NCI-H524 (cell line): ENCODE data around the gene SLC23A2.
A peak's percentile ranks its signal among the peaks of the same experiment; 100 is the strongest.
"Not testable (repeated sequence)": the region's sequence is repeated elsewhere in the genome, so short reads cannot be mapped to it uniquely, and the experiment has no call there.

Experiments used
- DNase-seq, 2 experiments: peaks; one replicate each; lab custom pipeline; 2025; lab: John Stamatoyannopoulos, UW

Gene SLC23A2

DNA sequence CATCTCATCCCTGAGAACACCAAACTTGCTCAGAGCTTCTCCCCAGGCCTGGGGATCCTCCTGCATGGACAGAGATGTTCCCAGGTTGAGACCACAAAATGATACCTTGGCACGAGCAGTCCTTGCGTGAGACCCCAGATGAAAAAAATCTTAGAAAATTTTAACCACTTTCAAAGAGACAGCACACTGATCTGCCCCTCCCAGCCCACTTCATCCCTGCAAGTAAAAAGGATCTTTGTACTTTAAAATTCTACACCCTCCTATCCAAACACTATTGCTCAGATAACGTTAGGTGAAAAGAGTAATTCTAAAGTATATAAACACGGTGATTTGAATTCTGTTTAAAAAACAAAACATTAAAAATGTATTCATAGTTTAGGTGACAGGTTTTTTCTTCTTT lies 98.5 kb downstream of the SLC23A2 start:
- DNase-seq: no peak

- no peak for DNase-seq
Observed at GRCh38 chr20:4901031-4901818, 100.1 kb downstream of the SLC23A2 start.

- no peak for DNase-seq
Observed at GRCh38 chr20:4898282-4899244, 102.7 kb downstream of the SLC23A2 start.

DNA sequence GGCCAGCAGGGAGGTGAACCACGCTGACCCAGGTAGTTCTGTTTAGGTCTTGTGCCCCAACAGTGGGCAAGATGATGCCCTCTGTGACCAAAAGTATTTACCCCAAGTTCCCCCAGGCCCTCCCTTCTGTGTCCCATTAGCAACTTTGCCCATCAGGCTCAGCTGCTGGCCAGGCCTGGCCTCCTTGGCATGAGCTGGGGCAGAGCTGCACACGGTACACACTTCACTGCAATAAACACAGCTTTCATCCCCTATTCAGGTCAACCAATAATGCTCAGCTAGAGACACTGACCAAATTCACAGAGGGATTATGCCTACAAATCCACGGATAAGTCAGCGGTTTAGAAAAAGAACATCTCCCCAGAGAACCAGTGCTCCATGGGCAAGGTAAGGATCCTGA lies 103.7 kb downstream of the SLC23A2 start:
- no peak for DNase-seq

GRCh38 chr20:4896971-4897497 lies 104.3 kb downstream of the SLC23A2 start:
- DNase-seq: peak in 1 of 2 experiments; percentile 16

- DNase-seq: no peak
Observed at GRCh38 chr20:4896119-4896702, 105.1 kb downstream of the SLC23A2 start.

DNA sequence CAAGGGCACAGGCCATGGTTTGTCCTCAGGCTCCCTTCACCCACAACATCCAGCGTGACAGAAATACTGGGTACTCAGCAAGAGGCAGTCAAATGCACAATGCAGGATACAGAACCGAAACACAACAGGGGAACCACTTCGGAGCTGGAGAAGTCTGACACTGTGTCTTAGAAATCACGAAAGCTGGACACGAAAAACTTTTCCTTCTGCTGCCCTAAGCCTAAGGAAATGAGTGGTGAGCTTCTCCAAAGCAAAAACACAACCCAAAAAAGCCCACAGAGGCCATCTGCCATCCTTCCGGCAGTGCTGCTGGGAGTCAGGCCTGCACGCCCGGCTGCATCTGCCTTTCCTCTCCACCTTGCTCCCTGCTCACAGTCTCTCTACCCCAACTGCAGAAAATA lies 106.3 kb downstream of the SLC23A2 start:
- DNase-seq: peak in 1 of 2 experiments; percentile 4

DNA sequence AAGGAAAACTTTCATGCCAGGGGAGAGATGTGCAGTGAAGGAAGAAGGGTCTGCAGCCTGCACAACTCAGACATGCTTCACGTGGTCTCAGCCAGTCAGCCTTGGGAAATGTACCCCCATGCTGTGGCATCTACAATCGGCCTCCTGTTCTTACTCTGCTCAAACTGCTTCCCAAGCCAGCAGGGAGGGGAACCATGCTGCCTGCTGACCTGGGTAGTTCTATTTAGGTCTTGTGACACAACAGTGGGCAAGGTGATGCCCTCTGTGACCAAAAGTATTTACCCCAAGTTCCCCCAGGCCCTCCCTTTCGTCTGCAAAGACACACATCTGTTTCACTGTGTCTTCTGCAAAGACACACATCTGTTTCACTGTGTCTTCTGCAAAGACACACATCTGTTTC lies 106.9 kb downstream of the SLC23A2 start:
- DNase-seq: no peak

DNA sequence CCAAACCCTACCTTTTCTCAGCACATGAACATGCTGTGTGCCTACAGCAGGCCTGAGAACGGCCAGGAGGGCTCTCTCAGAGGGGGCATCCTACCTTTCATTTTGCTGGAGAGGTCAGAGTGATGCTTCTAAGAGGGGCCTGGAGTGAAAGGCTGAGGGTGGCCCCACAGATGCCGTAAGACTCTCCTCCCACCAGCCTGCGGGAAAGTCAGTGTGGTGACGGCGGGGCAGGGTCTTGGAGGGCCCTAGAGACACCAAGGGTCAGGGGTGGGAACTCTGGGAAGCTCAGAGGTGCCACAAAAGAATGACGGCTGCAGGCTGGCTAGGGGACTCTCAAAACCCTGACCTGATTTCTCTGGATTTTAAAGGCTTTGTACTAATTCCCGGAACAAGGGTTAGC lies 107.6 kb downstream of the SLC23A2 start:
- DNase-seq: no peak

- no peak for DNase-seq
Observed at GRCh38 chr20:4891997-4892396, 109.3 kb downstream of the SLC23A2 start.

- DNase-seq: no peak
Observed at GRCh38 chr20:4891190-4891763, 110.0 kb downstream of the SLC23A2 start.

DNA sequence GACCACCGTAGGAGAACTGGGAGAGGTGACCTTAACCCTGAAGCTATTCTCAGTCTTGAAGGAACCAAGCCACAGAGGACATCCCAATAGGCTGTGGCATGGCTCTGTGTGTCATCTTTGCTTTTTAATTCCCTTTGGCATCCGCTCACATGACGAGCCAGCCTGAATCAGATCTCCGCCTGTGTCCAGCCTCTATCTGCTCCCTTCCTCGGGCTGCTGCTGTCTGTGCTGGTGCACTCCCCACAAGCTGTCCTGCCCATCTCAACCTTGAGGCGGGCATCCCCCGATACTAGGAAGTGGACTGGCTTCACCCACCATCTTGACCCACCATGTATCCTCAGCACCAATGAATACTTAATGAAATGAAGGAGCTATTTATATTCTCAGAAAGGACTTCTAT lies 111.9 kb downstream of the SLC23A2 start:
- no peak for DNase-seq

DNA sequence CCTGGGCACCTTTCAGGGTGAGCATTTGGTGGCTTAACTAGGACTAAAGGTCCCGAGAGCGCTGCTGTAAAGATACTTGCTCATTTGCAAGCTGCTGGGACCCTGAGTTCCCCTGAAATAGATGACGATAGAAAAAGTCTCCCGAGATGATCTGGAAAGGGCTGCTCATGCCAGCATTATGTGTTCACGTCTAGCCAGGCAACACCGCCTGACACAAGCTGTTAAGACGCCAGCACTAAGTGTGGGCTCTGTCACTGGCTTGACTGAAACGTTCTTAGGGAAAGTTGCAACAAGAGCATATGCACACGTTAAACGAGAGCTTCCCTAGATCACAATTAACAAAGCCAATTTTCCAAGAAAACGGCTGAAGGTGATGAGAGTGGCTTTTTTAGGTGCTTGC lies 113.7 kb downstream of the SLC23A2 start:
- DNase-seq: no peak

DNA sequence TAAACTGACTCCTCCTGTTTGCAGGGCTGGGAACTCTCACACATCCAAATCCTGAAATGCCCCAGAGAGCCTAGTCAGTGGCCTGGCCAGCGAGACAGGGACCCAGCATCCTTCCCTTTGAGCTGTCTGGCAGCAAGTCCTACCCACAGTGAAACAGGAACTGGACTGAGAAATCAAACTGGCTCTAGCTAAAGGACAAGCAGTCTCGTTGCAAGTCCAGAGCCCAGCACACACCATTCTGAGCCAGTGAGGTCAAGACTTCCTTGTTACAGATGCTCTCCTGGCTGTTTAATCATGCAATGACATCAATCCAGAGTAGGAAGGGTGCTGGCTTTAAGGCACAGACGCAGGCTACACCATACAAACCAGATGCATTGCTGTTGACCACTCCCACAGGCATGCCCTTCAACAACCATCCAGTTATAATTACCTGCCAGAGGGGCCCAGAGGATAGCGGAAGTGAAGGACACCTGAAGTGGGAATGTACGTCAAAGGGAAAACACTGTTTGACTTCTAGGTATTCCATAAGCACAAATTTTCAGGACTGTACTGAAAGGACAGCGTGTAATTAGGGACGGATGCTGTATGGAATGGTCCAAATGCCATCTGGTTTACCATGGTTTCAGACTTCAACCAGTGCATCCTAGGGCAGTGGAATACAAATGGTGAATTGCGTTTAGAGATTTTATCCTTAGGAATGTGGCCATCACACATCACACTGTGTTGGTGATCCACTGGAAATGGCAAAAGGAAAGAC lies 114.4 kb downstream of the SLC23A2 start:
- no peak for DNase-seq

DNA sequence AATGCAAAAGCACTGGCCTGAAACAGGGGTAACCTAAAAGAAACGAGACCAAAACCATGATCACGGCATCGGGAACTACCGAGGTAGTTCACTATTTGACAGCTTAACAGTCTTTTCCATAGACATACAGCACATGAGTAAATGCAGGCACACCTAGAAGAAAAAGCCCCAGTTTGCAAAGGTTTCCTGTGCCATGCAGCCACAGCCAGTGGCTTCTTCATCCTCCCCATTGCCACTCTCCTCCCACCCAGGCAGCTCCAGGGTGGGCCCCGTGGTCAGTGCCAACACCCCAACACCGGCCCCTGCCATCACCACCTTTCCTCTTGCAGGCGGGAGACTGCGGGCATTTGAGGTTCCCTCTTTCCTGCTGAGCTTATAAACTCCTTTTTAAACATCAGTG lies 115.4 kb downstream of the SLC23A2 start:
- DNase-seq: no peak

DNA sequence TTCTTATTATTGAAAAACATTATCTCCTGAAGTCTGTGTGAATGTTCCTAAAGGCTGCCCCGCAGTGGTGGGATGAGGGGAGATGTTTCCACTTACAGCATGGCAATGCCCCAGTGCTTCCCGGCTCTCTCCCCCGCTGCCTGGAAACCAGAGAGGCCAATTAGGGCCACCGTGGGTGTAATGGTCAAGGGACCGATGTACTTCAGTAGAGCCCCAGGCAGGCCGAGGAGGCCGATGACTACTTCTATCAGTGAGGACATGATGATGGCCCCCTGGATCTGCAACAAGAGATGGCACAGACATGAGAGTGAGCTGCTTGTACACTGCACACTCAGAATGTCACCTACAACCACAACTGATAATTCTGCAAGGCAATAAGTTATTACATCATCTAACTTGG lies 117.8 kb downstream of the SLC23A2 start:
- no peak for DNase-seq

DNA sequence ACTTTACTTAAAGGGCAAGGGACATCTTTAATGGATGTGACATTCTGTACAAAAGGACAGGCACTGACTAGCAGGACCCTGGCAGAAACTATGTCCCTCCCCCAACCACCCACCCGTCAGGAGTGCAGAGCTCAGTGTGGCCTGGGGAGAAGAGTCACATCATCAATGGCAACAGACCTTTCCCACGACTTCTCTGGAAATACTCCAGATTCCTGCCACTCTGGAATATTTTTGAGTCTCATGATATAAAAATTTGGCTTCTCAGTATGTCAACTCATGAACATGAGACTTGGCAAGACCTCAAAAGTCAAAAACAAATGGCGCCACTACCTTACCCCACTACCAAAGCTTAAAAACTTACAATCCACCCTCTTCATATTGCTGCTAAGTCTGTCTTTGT lies 118.3 kb downstream of the SLC23A2 start:
- no peak for DNase-seq

GRCh38 chr20:4881006-4881730 lies 120.1 kb downstream of the SLC23A2 start:
- DNase-seq: no peak

DNA sequence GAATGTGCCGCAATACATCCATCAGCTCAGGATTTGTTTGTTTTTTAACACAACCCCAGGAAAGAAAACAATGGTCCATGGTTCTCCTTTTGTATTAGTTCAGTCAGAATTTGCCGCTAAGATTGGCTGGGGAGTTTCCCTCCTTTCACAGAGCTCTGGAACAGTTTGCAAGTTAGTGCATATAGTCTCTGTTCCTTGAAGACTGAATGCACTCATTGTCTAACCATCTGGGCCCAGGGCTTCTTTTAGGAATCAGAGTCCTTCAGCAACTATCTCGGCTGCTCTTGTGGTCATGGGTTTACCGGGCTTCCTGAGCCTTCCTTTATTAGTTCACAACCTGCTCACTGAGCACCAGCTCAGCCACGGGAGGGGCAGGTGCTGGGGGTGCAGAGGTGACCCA lies 121.3 kb downstream of the SLC23A2 start:
- no peak for DNase-seq

DNA sequence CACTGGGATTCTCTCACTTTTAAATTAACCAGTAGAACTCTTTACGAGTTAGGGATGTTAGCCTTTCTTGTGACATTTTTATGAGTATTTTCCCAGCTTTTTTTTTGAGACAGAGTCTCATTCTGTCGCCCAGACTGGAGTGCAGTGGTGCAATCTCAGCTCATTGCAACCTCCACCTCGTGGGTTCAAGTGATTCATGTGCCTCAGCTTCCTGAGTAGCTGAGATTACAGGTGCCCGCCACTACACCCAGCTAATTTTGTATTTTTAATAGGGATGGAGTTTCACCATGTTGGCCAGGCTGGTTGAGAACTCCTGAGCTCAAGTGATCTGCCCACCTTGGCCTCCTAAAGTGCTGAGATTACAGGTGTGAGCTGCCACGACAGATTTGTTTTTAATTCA lies 123.2 kb downstream of the SLC23A2 start:
- not testable (repeated sequence) for DNase-seq

GRCh38 chr20:4876731-4877130 lies 124.6 kb downstream of the SLC23A2 start:
- no peak for DNase-seq
